HG02852 (cell line): Measurements from ENCODE around the gene MEGF8.
"Not testable (repeated sequence)": the region's sequence is repeated elsewhere in the genome, so short reads cannot be mapped to it uniquely, and the experiment has no call there.

Experiments used
- ATAC-seq: cut with Tn5 transposase; IDR thresholded peaks from one replicate; pipeline ENCODE4 v1.9.1; 2021; ENCODE audit warnings: mild to moderate bottlenecking, moderate library complexity; ENCODE audit not compliant: unreplicated experiment

MEGF8 gene

GRCh38 chr19:42330241-42330711 lies 4.8 kb downstream of the MEGF8 start:
- no peak for ATAC-seq

- not testable (repeated sequence) for ATAC-seq
Observed at GRCh38 chr19:42331333-42331732, 5.9 kb downstream of the MEGF8 start.

DNA sequence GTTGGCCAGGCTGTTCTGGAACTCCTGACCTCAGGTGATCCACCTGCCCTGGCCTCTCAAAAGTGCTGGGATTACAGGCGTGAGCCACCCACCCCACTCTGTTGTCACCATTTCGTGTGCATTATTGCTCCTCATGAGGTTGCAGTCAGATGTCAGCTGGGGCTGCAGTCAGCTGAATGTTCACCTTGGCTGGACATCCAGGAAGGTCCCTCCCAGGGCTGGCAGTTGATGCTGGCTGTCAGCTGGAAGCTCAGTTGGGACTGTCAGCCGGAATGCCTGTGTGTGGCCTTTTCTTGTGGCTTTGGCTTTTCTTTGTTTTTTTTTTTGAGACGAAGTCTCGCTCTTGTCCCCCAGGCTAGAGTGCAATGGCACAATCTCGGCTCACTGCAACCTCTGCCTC lies 6.6 kb downstream of the MEGF8 start:
- no peak for ATAC-seq

DNA sequence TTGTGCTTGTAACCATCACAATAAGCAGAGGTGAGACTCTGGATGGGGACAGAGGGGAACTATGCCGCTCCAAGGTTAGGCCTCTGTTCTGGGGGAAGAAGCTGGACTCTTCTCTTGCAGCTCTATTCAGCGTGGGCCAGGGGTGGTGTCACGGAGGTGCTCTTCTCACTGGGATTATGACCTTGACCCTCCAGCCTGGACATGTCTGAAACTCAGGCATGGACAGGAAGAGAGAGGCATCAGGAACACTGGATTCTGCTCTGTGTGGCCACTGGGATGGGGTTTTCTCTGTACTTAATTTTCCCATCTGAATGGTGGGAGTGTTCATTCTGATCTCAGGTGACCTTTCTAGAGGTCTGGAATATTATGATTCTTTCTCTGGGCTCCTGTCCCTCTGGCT lies 7.6 kb downstream of the MEGF8 start:
- no peak for ATAC-seq

DNA sequence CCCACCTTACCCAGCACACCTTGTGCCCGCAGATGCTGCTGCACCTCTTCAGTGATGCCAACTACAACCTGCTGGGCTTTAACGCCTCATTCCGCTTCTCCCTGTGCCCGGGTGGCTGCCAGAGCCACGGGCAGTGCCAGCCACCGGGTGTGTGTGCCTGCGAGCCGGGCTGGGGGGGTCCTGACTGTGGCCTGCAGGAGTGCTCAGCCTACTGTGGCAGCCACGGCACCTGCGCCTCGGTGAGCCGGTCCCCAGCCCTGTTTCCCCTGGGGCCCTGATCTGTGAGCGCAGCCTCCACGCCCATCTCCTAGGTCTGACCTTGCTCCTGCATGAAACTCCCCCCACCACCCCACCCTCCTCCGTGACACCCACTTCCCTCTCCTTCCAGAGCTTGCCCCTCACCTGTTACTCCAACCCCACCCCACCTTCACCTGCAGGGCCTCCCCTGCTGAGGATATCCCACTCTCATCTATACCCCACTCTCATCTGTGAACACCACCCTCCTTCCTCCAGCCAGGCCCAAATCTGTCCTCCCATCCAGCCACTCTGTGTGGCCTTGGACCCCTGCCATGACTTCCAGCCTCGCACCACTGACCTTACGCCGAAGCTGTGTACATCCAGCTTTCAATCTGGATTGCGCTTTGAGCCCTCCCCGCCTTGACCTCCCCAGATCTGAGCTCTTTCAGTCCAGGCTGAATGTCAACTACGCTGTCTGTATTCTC lies 8.7 kb downstream of the MEGF8 start:
- no peak for ATAC-seq

- no peak for ATAC-seq
Observed at GRCh38 chr19:42334697-42335373, 9.4 kb downstream of the MEGF8 start.

DNA sequence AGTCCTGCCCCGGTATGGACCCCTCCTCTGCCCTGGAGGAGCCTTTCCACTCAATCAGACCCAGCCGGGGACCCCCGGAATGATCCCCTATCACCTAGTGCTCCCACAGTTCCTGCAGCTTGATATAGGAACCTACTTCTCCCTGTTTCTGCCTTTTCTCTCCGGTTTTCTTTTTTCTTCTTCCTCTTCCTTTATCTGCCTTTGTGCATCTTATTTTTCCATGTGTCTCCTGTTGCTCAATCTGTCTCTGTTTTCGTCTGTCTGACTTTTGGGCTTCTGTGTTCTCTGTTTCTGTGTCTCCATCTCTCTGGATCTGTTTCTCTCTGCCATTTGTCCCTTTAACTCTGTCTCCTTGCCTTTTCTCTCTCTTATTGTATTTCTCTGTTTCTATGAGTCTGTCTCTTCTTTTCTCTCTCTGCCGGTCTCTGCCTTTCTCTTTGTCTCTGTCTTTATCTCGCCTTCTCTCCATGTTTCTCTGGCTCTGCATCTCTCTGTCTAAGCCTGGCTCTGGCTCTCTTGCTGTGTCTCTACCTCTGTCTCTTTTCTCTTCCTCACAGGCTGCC lies 10.0 kb downstream of the MEGF8 start:
- ATAC-seq = no peak

DNA sequence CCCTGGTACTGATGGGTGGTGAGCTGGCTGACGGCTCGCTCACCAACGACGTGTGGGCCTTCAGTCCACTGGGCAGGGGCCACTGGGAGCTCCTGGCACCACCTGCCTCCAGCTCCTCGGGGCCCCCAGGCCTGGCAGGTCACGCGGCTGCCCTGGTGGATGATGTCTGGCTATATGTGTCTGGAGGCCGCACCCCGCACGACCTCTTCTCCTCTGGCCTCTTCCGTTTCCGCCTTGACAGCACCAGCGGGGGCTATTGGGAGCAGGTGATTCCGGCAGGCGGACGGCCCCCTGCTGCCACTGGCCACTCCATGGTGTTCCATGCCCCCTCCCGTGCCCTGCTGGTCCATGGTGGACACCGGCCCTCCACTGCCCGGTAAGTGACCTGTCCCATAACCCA lies 10.5 kb downstream of the MEGF8 start:
- ATAC-seq = no peak

GRCh38 chr19:42339126-42339860 lies 13.9 kb downstream of the MEGF8 start:
- not testable (repeated sequence) for ATAC-seq

DNA sequence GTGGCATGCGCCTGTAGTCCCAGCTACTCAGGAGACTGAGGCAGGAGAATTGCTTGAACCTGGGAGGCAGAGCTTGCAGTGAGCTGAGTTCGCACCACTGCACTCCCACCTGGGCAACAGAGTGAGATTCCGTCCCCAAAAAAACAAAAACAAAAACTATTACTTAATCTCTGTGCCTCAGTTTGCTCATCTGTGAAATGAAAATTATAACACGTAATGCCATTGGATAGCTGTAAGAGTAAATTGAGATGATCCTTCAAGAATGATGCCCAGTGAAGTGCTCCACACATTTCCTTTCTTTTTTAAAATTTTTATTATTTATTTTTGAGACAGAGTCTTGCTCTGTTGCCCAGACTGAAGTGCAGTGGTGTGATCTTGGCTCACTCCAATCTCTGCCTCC lies 14.5 kb downstream of the MEGF8 start:
- ATAC-seq = not testable (repeated sequence)

- ATAC-seq = no peak
Observed at GRCh38 chr19:42343344-42344110, 18.1 kb downstream of the MEGF8 start.

DNA sequence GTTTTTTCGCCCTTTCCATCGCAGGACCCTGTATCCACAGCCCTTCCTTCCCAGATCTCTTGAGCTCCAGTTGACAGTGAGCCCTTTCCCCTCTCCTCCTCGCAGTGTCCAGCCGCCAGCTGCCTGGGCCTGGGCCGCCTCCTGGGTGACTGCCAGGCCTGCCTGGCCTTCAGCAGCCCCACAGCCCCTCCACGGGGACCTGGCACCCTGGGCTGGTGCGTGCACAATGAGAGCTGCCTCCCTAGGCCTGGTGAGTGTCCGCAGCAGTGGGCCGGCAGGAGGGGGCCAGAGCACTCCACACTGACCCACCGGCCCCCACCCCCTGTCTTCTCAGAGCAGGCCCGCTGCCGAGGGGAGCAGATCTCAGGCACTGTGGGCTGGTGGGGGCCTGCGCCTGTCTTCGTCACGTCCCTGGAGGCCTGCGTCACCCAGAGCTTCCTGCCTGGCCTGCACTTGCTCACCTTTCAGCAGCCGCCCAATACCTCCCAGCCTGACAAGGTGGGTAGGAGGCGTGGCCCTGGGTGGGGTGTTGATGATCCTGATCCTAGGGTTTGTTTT lies 19.0 kb downstream of the MEGF8 start:
- no peak for ATAC-seq

DNA sequence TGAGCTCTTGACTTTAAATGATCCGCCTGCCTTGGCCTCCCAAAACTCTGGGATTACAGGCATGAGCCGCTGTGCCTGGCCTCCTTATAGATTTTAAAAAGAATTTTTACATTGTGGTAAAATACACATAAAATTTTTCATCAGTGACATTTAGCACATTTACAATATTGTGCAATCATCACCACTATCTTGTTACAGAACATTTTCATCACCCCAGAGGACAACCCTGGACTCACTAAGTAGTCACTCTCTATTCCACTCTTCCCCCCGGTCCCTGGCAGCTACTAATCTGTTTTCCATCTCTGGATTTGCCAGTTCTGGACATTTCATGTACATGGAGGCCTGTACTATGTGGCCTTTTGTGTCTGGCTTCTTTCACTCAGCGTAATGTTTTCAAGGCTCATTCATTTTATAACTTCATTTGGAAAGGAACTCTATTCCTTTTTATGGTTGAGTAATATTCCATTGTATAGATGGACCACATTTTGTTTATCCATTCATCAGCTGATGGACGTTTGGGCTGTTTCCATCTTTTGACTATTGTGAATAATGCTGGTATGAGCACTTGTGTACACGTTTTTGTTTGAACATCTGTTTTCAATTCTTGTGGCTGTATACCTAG lies 19.9 kb downstream of the MEGF8 start:
- ATAC-seq = no peak

DNA sequence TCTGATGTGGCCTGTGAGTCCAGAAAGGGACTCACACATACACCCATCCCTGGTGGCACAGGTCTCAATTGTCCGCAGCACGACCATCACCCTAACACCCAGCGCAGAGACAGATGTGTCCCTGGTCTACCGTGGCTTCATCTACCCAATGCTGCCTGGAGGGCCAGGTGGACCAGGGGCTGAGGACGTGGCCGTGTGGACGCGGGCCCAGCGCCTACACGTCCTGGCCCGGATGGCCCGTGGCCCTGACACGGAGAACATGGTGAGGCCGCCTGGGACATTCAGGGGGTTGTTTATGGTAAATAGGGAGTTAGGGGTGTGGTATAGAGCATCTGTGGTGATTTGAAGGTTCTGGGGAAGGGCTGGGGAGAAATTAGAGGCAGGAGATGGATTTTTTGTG lies 22.8 kb downstream of the MEGF8 start:
- no peak for ATAC-seq

DNA sequence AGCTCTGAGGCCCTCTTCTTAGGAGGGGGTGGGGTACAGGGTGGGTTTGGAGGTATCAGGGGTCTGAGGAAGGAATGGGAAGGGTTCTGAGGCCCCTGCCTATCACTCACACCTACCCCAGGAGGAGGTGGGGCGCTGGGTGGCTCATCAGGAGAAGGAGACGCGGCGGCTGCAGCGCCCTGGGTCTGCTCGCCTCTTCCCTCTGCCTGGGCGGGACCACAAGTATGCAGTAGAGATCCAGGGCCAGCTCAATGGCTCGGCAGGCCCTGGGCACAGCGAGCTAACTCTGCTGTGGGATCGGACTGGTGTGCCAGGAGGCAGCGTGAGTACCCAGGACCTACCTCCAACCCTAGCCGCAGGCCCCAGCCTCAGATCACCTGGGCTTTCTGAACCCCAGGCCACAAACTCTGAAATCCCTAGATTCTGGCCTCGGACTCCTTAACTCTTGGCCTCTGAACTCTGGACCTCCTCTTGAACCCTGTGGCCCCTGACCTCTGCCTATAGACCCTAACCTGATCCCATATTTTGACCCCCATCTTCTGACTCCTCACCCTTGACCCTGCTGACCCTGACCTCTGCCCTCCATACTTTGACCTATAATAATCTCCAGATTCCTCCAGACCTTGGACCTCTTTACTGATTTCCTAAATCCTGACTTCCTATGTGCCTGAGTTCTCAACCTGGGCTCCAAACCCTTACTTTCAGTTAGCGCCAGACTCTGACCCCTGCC lies 24.1 kb downstream of the MEGF8 start:
- no peak for ATAC-seq

- ATAC-seq = no peak
Observed at GRCh38 chr19:42350417-42350816, 25.0 kb downstream of the MEGF8 start.

GRCh38 chr19:42351079-42351735 lies 25.8 kb downstream of the MEGF8 start:
- ATAC-seq = no peak

GRCh38 chr19:42352301-42353259 lies 27.1 kb downstream of the MEGF8 start:
- ATAC-seq = no peak
